AML-193 (cell line): ENCODE results near the gene UMPS.

ENCODE experiments used
- DNase-seq, 2 experiments: peaks; one replicate each; lab custom pipeline; 2025; lab: John Stamatoyannopoulos, UW

UMPS gene

GRCh38 chr3:124763644-124764358, 33.5 kb downstream of the UMPS start:
- no peak for DNase-seq

GRCh38 chr3:124764746-124765145, 34.5 kb downstream of the UMPS start:
- no peak for DNase-seq

DNA sequence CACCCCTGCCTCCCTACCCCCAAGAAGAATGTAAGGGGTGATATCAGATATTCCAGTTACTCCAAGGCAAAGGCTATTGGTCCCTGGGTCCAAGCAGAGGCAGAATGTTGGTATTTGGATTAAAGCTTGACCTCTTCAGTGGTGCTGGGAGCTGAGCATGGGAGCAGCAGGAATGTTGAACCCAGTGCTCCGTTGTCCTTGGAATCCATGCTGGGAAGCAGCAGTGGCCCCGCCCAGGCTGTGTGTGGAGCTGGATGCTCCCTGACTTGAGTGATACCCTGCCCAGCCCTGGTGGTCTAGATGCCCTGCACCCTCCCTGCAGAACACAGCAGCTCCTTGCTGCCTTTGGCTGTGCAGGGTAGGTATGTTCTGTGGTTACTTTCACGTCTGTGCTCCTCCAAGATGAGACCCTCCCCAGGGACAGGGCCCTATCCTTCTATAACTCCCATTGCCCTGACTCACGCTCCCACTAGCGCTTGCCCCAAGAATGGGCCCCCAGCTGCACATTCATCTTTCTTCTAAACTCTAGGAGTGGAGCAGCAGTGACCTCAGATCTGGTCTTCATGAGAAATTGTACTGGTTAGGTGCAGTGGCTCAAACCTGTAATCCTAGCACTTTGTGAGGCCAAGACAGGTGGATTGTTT, 35.1 kb downstream of the UMPS start:
- DNase-seq: no peak

DNA sequence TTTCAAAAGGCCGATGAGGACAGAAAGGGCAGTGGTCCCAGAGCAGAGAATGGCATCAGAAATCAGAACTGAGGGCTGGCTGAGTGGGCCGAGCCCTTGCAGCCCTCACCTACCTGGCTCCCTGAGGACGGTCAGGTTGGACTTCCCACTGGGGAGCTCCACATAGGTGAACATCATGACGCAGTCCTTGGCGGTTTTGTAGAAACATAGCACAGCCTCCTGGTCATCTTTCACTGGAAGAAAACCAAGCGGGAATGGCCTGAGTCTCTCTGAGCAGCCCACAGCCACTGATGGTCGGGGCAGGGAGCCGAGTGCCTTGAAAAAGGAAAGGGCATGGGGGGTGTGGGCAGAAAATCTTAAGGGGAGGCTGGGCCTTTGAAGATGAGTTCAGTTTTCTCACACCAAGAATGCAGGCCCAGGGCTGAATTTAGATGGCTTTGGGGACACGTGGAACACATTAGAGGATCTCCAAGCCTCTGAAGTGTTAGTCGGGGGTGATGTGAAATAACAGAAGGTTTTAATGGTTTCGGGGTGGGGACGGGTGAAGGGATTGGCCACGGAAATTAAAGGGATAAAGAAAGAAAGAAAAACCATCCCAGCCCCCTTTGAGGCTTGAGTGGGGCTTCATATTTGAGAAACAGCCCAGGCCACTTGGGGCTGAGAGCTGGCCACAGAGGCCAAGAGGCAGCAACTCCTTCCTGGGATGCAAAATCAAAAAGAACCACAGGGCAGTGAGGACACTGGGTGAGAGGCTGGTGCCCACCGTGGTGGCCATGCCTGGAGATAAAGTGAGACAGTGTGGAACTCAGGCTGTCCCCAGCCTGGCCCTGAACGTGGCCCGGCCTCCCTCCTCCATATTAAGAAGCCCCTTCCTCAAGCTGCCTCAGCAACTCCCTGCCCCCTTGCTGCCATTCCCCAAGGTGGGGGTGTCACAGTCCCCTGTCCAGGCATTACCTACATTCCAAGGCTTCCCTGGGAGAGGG, 36.2 kb downstream of the UMPS start:
- no peak for DNase-seq

GRCh38 chr3:124767264-124767663, 37.0 kb downstream of the UMPS start:
- no peak for DNase-seq

- DNase-seq: no peak
Measured at GRCh38 chr3:124767691-124768090, 37.4 kb downstream of the UMPS start.

GRCh38 chr3:124768812-124769211, 38.6 kb downstream of the UMPS start:
- DNase-seq: peak in 1 of 2 experiments; percentile 17

GRCh38 chr3:124769462-124769861, 39.2 kb downstream of the UMPS start:
- DNase-seq: no peak

- no peak for DNase-seq
Measured at GRCh38 chr3:124770336-124771082, 40.3 kb downstream of the UMPS start.

DNA sequence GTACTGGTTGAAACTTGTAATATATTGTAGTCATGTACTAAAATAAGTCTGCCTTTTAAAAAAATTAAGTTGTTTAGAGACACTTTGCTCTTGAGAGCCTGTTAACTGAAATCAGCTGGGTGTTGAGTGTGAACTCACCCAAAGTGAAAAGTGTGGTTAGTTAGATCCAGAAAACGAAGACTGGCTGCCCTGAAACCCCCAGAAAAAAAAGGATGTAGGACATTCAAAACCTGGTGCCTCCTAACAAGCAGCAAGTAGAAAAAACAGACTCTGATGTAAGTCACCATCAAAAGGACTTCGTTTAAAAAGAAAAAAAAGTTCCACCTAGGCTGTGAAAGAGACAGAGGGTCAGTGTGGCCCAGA, 40.8 kb downstream of the UMPS start:
- DNase-seq: no peak

GRCh38 chr3:124772081-124772831, 42.0 kb downstream of the UMPS start:
- no peak for DNase-seq

DNA sequence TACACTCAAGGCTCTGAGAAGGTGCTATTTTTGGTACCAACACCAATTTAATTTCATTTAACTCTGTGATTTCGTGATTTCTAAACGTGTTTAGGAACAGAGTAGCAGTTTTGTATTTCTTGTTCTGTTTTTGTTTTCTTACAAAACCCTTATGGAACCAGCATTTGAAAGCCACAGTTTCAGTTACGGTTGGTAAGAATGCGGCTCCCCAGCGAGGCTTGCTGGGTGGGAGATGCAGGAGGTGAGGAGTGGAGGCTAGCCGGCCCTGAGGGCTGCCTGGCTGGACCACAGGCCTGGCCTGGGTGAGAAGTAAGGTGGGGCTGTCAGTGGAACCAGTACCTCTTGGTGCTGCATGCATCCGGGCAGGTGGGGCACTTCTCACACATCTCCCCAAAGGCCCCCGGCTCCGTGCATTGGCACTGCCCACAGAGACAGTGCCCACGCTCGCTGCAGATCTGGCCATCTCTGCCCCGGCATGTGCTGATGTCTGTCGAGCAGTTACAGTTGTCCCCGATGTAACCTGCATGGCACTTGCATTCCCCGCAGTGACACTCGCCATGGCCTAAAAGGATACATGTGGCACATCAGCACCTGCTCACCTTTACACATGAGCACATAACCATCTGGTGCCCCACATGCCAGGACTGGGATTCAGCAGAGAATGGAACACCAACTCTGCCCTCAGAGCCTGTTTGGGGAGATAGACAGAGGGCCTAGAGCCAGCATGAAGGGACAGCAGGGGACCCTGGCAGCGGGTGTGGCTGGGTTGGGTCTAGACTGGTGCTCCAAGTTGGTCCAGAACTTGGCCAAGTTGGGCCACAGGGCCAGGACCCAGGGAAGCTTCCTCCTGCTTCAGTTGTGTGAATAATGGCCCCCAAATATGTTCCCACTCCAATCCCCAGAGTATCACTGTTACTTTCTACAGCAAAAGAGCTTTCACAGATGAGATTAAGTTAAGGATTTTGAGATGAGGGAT, 43.4 kb downstream of the UMPS start:
- DNase-seq: no peak

DNA sequence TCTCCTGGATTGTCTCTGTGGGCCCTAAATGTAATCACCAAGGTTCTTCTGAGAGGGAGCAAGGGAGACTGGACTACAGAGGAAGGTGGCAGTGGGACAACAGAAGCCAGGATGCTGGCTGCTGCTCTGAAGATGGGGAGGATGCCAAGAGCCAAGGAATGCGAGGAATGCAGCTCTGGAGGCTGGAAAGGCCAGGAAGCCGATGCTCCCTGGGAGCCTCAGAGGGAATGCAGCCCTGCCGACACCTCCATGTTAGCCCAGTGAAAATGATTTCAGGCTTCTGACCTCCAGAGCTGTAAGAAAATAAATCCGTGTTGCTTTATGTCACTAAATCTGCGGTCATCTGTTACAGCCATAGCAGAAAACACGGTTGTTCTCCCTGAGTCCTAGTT, 44.1 kb downstream of the UMPS start:
- no peak for DNase-seq

- no peak for DNase-seq
Measured at GRCh38 chr3:124774841-124775402, 44.7 kb downstream of the UMPS start.

GRCh38 chr3:124775877-124776276, 45.6 kb downstream of the UMPS start:
- no peak for DNase-seq

GRCh38 chr3:124776856-124777255, 46.6 kb downstream of the UMPS start:
- no peak for DNase-seq

DNA sequence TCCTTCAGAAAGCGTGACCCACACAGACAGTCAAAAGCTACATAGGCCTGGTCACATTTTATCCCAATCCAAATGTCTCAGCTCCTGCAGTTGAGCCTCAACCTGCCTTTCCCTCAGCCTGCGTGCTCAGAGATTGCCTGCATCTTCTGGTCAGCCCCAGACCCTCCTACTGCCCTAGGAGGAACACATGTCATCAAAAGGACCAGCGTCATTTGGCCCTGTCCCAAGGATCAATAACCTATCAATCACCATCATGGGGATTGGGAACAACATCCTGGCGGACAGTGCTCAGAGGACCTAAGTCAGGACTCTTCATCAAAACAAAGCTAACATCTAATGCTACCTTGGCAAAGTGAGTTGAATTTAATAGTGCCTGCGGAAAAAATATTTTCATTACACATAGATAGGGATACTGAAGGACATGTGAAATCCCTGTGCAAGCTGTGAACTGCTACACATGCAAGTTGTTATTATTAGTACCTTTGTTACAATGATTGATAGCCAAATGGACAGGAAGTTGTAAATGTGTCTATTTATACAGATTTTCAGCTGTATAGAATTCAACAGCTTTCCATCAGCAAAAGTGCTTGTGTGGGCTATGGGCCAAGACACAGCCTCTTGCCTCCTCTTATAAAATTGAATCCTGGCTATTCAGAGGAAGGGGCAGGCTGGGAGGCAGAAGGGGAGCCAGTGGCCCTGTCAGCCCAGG, 47.7 kb downstream of the UMPS start:
- DNase-seq: no peak

DNA sequence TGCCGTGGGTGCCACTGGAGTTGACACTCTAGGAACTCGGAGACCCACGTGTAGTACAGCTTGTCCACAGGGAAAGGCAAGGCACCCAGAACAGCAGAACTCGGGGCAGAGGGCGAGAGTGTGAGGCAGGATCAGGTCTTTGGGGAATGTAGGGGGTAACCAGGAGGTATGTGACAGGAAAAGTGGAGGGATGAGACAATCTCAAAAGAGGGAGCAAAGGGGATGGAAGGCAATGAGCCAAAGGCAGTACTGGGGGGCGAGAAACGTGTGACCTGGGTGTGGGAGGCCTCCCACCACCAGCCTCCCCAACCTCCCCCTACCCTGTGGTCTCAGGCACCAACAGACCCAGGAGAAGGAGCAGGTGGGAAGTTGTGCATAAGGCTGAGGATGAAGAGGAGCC, 48.9 kb downstream of the UMPS start:
- no peak for DNase-seq

DNA sequence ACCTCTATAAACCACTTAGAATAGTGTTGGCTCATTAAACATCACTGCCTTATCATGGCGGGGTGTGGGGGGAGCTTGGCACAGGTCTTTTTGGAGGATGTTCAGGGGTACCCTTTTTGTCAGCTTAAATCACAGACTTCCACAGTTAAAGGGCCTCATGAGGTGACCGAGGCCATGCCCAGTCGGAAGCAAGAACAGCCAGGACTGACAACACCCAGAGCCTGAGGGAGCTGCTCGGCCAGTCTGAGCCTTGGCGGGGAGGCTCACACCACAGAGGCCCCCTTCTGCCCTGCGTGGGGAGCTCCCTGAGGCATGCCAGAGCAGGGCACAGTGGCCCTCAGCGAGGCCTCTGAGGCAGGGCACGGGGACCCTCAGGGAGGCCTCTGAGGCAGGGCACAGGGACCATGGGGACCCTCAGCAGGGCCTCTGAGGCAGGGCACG, 49.5 kb downstream of the UMPS start:
- no peak for DNase-seq
